ENCODE measurements around the gene POU3F1.

POU3F1 gene

GRCh38 chr1:38027201-38028104 is 19.1 kb downstream of the POU3F1 start:
- CTCF ChIA-PET, result interaction anchor here (0.5 to 5.6 kb wide), 14 partner anchors 8 to 810 kb away, joined by 3 to 27 read pairs (median 4); partner anchors contain the start of gene SF3A3
- POLR2A ChIA-PET, result interaction anchor here (1.1 kb wide), 3 partner anchors 8 to 808 kb away, joined by 3 to 7 read pairs (median 3); no protein-coding TSS in a partner anchor
- TF ChIP-seq ZNF354C (tag by site-specific recombination; IDR thresholded peaks at IDR 0.05; ENCODE audit: borderline replicate concordance, low read depth) (no peak), ZFHX2 (tag by site-specific recombination; conservative IDR thresholded peaks at IDR 0.05) (peak; percentile 87), SP2 (tag by site-specific recombination; IDR thresholded peaks at IDR 0.05) (peak; percentile 9; the same call in 1 of the 2 replicates), MYNN (tag by site-specific recombination; IDR thresholded peaks at IDR 0.05; ENCODE audit: borderline replicate concordance) (no peak), ZNF416 (tag by site-specific recombination; IDR thresholded peaks at IDR 0.05) (no peak), ZIC2 (tag by site-specific recombination; IDR thresholded peaks at IDR 0.05) (peak; percentile 81; the same call in 1 of the 2 replicates), INSM2 (tag by site-specific recombination; IDR thresholded peaks at IDR 0.05) (no peak), SCRT2 (tag by site-specific recombination; IDR thresholded peaks at IDR 0.05) (peak; percentile 94), ZNF248 (tag by site-specific recombination; IDR thresholded peaks at IDR 0.05) (no peak), EGR2 (tag by site-specific recombination; IDR thresholded peaks at IDR 0.05; ENCODE audit: low read depth) (peak; percentile 89), SCRT1 (tag by site-specific recombination; IDR thresholded peaks at IDR 0.05; ENCODE audit: borderline replicate concordance) (peak; percentile 87)
- Histone ChIP-seq H3K27ac (ENCODE audit: extremely low read depth, low read depth, low read length) (no peak overlapping the region), H3K36me3 (ENCODE audit: control insufficient read depth in 2 of 2, insufficient read depth in 1 of 2, low read length in 2 of 2) (peaks cover 16 to 52% of the 10 kb centered on the region in 2 experiments), H3K9me3 (ENCODE audit: control insufficient read depth, insufficient read depth, low read depth, low read length) (no peaks in the 10 kb centered on the region), H3K4me3 (ENCODE audit: low read depth, low read length) (no peak overlapping the region), H3K4me1 (ENCODE audit: control insufficient read depth, insufficient read depth, low read length) (peaks cover 19% of the 10 kb centered on the region)

GRCh38 chr1:38026592-38027200 is 19.9 kb downstream of the POU3F1 start:
- H3K4me1 ChIP-seq (ENCODE audit: control insufficient read depth, insufficient read depth, low read length), result peaks cover 19% of the 10 kb centered on the region
- no peak overlapping the region for H3K27ac ChIP-seq (ENCODE audit: extremely low read depth, low read depth, low read length)
- ChIA-PET POLR2A (interaction anchor here (1.1 kb wide), 2 partner anchors 8 to 809 kb away, joined by 3 to 7 read pairs; no protein-coding TSS in a partner anchor), CTCF (interaction anchor here (0.6 to 5.6 kb wide), 21 partner anchors 9 to 1445 kb away, joined by 3 to 27 read pairs (median 4); partner anchors contain the start of genes SF3A3 and UTP11)
- 0 out of 2 replicates have a peak, but pooled peaks have one; percentile 22 for TF ChIP-seq GLIS2 (tag by site-specific recombination; IDR thresholded peaks at IDR 0.05)
- TF ChIP-seq ZNF707 (tag by site-specific recombination; IDR thresholded peaks at IDR 0.05), result no peak
- peak; percentile 67 for TF ChIP-seq ZBTB17 (tag by site-specific recombination; IDR thresholded peaks at IDR 0.05)
- peak; percentile 67; the same call in 1 of the 2 replicates for TF ChIP-seq ZNF2 (tag by site-specific recombination; IDR thresholded peaks at IDR 0.05)
- TF ChIP-seq ZNF76 (tag by site-specific recombination; IDR thresholded peaks at IDR 0.05; ENCODE audit: borderline replicate concordance, low read depth), result no peak
- TF ChIP-seq ZNF654 (tag by site-specific recombination; IDR thresholded peaks at IDR 0.05; ENCODE audit: low read depth), result peak; percentile 89
- TF ChIP-seq CTCF (tag by site-specific recombination; IDR thresholded peaks at IDR 0.05), result peak; percentile 79
- no peak for TF ChIP-seq ZBTB11 (tag by site-specific recombination; conservative IDR thresholded peaks at IDR 0.05; ENCODE audit: low read depth)
- 0 out of 2 replicates have a peak, but pooled peaks have one; percentile 11 for TF ChIP-seq ZSCAN30 (tag by site-specific recombination; IDR thresholded peaks at IDR 0.05)
- H3K36me3 ChIP-seq (ENCODE audit: control insufficient read depth in 2 of 2, insufficient read depth in 1 of 2, low read length in 2 of 2), result peaks cover 21 to 60% of the 10 kb centered on the region in 2 experiments
- H3K4me3 ChIP-seq (ENCODE audit: low read depth, low read length), result no peak overlapping the region
- no peaks in the 10 kb centered on the region for H3K9me3 ChIP-seq (ENCODE audit: control insufficient read depth, insufficient read depth, low read depth, low read length)
